Natural killer cell (primary cell): ENCODE results near the gene SCN3A. TPM values are rescaled to one million over a fixed set of nuclear protein-coding genes. Genes with fewer than 3 reads are reported as not detected.

Experiments used
- ATAC-seq, 3 donors: fragments of 150-1000 bp in 2 of 3; fragments of 200-7000 bp in 1 of 3; cut with Tn5 transposase; 1 replicate in 1 of 3; 2 replicates in 2 of 3; pipeline ENCODE4 v1.10.0; 2021; ENCODE audit warnings: mild to moderate bottlenecking in 2 of 3, moderate library complexity in 2 of 3
- DNase-seq, 2 donors: peaks; one replicate each; pipeline versions ENCODE4 v3.0.0 to v3.0.0-alpha.2; 2013 to 2021; ENCODE audit warnings: mixed read lengths in 1 of 2
- H3K27ac ChIP-seq: one replicate; pipeline ENCODE4 v1.5.1; 2013; ENCODE audit warnings: mild to moderate bottlenecking, low read length
- H3K27me3 ChIP-seq: one replicate; pipeline ENCODE4 v1.6.1; 2013; ENCODE audit warnings: low read length; ENCODE audit not compliant: control insufficient read depth, insufficient read depth
- H3K36me3 ChIP-seq: one replicate; pipeline ENCODE4 v1.6.1; 2013; ENCODE audit warnings: low read length; ENCODE audit not compliant: control insufficient read depth, insufficient read depth
- H3K4me1 ChIP-seq: one replicate; pipeline ENCODE4 v1.6.1; 2013; ENCODE audit warnings: low read length; ENCODE audit not compliant: control insufficient read depth, insufficient read depth
- H3K4me3 ChIP-seq: one replicate; pipeline ENCODE4 v1.5.1; 2013; ENCODE audit warnings: low read length
- H3K9me3 ChIP-seq: one replicate; pipeline ENCODE4 v1.6.1; 2013; ENCODE audit warnings: low read length; ENCODE audit not compliant: control insufficient read depth, insufficient read depth
- H3K27ac Mint-ChIP-seq, 2 donors: one replicate each; pipeline ENCODE4 v1.8.0; 2022; ENCODE audit warnings: mild to moderate bottlenecking in 2 of 2, mixed read lengths in 2 of 2, moderate library complexity in 1 of 2
- H3K27me3 Mint-ChIP-seq, 2 donors: one replicate each; pipeline ENCODE4 v1.8.0; 2022; ENCODE audit warnings: low read depth in 2 of 2, mixed read lengths in 2 of 2
- H3K36me3 Mint-ChIP-seq: one replicate; pipeline ENCODE4 v1.8.0; 2022; ENCODE audit warnings: mixed read lengths
- H3K4me1 Mint-ChIP-seq, 2 donors: one replicate each; pipeline ENCODE4 v1.8.0; 2022; ENCODE audit warnings: mixed read lengths in 2 of 2
- H3K4me3 Mint-ChIP-seq: one replicate; pipeline ENCODE4 v1.8.0; 2022; ENCODE audit warnings: mild to moderate bottlenecking, moderate library complexity, mixed read lengths
- H3K9me3 Mint-ChIP-seq, 2 donors: one replicate each; pipeline ENCODE4 v1.8.0; 2022; ENCODE audit warnings: mixed read lengths in 2 of 2
- WGBS: methylation state at CpG from one replicate; pipeline ENCODE4 v1.1.7; 2013; ENCODE audit warnings: missing lambda C conversion rate; ENCODE audit not compliant: insufficient coverage; 5-methylcytosine and 5-hydroxymethylcytosine counted together
- intact Hi-C: fragments of 100-400 bp; cut with micrococcal nuclease; formaldehyde crosslinking; loops from one replicate; pipeline ENCODE4 v1.14.2; 2022
- total RNA-seq, 4 donors: library from RNA; stranded (reverse); fragments of 120-200 nt in 1 of 4; gene quantifications; one replicate each; pipeline versions ENCODE4 v1.2.3 to v1.2.4, GENCODE V29; 2013 to 2022
- TF ChIP-seq, protein P1 (sequence below): fragments of 200-600 bp; IDR thresholded peaks from one replicate; pipeline ENCODE4 v1.8.0; 2022; ENCODE audit warnings: antibody characterized with exemption

The SCN3A gene
- under 1 TPM in 2 of 3 donors, not detected in 1; 0.05 to 0.58 TPM for total RNA-seq
- 11.8 TPM for total RNA-seq (2013)

DNA sequence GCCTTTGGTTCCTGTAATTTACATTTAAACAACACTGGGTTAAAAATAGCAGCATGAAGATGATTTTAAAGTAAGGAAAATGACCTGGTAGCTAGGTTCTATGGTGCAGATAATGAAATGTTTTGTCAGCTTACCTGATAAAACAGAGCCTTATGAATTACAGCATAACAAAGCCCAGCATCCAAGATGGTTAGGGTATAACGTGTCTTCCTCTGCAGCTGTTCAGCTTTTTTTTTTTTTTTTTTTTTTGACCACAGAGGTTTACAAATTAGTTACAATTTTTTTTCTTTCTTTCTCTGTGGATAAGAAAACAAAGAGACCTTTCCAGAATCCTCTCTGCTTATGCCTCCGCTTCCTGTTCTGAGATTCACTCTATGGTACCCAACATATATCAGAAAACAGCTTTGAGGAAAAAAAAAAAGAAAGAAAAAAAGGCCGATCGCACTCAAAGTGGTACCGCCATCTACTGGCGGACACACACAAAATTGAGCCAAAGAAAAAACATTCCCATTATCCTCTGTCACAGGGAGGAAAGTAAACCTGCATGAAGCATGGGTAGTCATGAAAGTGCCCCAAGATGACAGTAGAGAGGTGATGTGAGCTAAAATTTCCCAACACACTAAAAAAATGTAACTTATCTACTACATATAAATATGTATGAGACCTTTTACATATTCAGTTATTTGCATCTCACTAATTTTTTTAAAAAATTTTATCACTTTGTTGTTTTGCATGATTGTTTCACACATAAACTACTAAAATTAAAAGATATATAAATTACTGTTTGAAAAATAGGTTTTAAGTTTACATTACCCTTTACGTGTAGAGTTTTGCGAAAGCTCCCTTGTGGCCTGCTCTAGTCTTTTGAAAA is at the start of gene SCN3A:
TSS of gene SCN3A (minus strand) at position 362 of the 871 bp plus-strand sequence. CDS start 27,656 bp downstream, outside the sequence.
- Mint-ChIP-seq H3K27ac (no peak within 1 kb of the TSS), H3K4me1 (no peaks in the 10 kb centered on the region), H3K36me3 (no peaks in the 10 kb centered on the region), H3K9me3 (no peaks in the 10 kb centered on the region), H3K27me3 (no peaks in the 10 kb centered on the region), H3K4me3 (no peak within 1 kb of the TSS)
- TF ChIP-seq, protein P1, sequence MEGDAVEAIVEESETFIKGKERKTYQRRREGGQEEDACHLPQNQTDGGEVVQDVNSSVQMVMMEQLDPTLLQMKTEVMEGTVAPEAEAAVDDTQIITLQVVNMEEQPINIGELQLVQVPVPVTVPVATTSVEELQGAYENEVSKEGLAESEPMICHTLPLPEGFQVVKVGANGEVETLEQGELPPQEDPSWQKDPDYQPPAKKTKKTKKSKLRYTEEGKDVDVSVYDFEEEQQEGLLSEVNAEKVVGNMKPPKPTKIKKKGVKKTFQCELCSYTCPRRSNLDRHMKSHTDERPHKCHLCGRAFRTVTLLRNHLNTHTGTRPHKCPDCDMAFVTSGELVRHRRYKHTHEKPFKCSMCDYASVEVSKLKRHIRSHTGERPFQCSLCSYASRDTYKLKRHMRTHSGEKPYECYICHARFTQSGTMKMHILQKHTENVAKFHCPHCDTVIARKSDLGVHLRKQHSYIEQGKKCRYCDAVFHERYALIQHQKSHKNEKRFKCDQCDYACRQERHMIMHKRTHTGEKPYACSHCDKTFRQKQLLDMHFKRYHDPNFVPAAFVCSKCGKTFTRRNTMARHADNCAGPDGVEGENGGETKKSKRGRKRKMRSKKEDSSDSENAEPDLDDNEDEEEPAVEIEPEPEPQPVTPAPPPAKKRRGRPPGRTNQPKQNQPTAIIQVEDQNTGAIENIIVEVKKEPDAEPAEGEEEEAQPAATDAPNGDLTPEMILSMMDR, result peak; percentile 12
- Histone ChIP-seq H3K36me3 (no peaks in the 10 kb centered on the region), H3K27me3 (no peaks in the 10 kb centered on the region), H3K4me3 (no peak within 1 kb of the TSS), H3K4me1 (no peaks in the 10 kb centered on the region), H3K9me3 (no peaks in the 10 kb centered on the region), H3K27ac (no peak within 1 kb of the TSS)
- peak in 1 of 2 donors; percentile 35 for DNase-seq
- intact Hi-C loops, result no loop called here
- ATAC-seq, result no peak
- WGBS, result 40% methylated on average over 4 of the region's 8 CpGs

DNA sequence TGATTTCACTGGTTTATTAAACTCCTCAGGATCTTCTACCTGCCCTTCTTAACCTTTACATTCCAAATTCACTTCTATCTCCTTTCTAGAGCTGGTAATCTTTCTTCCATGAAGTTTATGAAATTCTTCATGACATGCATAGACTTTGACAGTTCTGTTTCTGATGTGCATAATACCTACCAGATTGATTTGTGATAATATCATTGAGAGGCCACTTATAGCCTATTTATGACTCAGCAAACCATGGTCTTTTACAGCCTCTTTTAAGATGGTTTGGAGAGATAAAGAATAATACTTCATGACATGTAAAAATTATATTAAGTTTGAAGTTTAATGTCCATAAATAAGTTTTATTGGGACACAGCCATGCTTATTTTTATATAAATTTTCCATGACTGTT is 49.3 kb upstream of the SCN3A start:
- Histone ChIP-seq H3K4me3 (no peak overlapping the region), H3K9me3 (no peaks in the 10 kb centered on the region), H3K27me3 (no peaks in the 10 kb centered on the region), H3K36me3 (no peaks in the 10 kb centered on the region), H3K4me1 (no peaks in the 10 kb centered on the region), H3K27ac (no peak overlapping the region)
- Mint-ChIP-seq H3K36me3 (no peaks in the 10 kb centered on the region), H3K9me3 (peaks cover 0 to 2% of the 10 kb centered on the region in 2 donors), H3K4me1 (no peaks in the 10 kb centered on the region), H3K4me3 (no peak overlapping the region), H3K27ac (no peak overlapping the region), H3K27me3 (peaks cover 0 to 8% of the 10 kb centered on the region in 2 donors)
- ATAC-seq (no peak), DNase-seq (no peak)
- TF ChIP-seq, protein P1, result no peak
- intact Hi-C loops, result no loop called here

DNA sequence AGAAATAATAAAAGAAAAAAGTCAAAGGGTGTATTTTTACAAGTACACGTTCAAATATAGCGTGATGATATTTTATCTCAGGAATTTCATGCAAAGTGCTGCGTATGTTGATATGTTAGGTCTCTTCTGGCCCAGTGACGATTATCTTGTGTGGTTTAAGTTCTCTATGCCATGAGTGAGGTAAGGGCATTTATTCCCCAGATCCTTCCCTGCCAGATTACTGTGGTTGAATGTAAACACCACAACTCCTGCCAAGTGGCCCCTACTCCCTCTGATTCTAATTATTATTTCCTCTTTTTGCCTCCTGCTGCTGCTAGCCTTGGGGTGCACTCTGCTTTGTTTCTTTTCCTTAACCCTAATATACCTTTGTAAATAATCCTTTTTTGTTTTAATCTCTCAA is 47.5 kb upstream of the SCN3A start:
- DNase-seq, result no peak
- WGBS, result 69% methylated on average over 4 of the region's 4 CpGs
- Mint-ChIP-seq H3K27me3 (peaks cover 0 to 7% of the 10 kb centered on the region in 2 donors), H3K4me1 (no peaks in the 10 kb centered on the region), H3K36me3 (no peaks in the 10 kb centered on the region), H3K27ac (no peak overlapping the region), H3K4me3 (no peak overlapping the region), H3K9me3 (no peaks in the 10 kb centered on the region)
- Histone ChIP-seq H3K4me3 (no peak overlapping the region), H3K27ac (no peak overlapping the region), H3K9me3 (no peaks in the 10 kb centered on the region), H3K36me3 (no peaks in the 10 kb centered on the region), H3K4me1 (no peaks in the 10 kb centered on the region), H3K27me3 (no peaks in the 10 kb centered on the region)
- ATAC-seq, result no peak
- intact Hi-C loops, result no loop called here
- TF ChIP-seq, protein P1, result no peak
